ENCODE data around the gene AFM. TPM values are rescaled to one million over a fixed set of nuclear protein-coding genes. Genes with fewer than 3 reads are reported as not detected.

Gene AFM
- total and polyA plus RNA-seq, 2 of the 8 experiments (the other 6 are each of a cell fraction or from before 2014, with no cell fraction given): not detected

DNA sequence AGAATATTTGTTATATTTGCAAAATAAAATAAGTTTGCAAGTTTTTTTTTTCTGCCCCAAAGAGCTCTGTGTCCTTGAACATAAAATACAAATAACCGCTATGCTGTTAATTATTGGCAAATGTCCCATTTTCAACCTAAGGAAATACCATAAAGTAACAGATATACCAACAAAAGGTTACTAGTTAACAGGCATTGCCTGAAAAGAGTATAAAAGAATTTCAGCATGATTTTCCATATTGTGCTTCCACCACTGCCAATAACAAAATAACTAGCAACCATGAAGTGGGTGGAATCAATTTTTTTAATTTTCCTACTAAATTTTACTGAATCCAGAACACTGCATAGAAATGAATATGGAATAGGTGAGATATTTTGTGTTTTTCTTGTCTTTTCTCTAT is 45.6 kb upstream of the AFM start, which contains the start of gene AFP:
Gene AFP (plus strand): TSS at position 238 of the 400 bp plus-strand sequence. CDS start 42 bp downstream, at position 280.
- no peaks in the 10 kb centered on the region for H3K79me2 ChIP-seq (ENCODE audit: control insufficient read depth in 1 of 2, insufficient read depth in 2 of 2, low read length in 2 of 2)
- no peak within 1 kb of the TSS for H2BK5ac ChIP-seq (ENCODE audit: low read depth, low read length)
- H3K9ac ChIP-seq (replicated peaks in 1 of 4; ENCODE audit: extremely low read depth in 1 of 4, low read depth in 3 of 4, low read length in 3 of 4): no peak within 1 kb of the TSS
- H3K4me3 ChIP-seq (ENCODE audit: extremely low read depth in 1 of 4, insufficient read depth in 2 of 4, low read depth in 3 of 4, low read length in 4 of 4): no peak within 1 kb of the TSS
- H3K9me3 ChIP-seq (ENCODE audit: insufficient read depth in 2 of 2, low read depth in 1 of 2, low read length in 1 of 2): no peaks in the 10 kb centered on the region
- no peak within 1 kb of the TSS for H4K5ac ChIP-seq (ENCODE audit: insufficient read length, low read depth, low read length)
- H2BK20ac ChIP-seq (ENCODE audit: low read length): no peak within 1 kb of the TSS
- no peak for DNase-seq (ENCODE audit: low read depth in 1 of 2, low spot score in 2 of 2)
- H3K23me2 ChIP-seq (ENCODE audit: low read depth, low read length): no peaks in the 10 kb centered on the region
- ChIA-PET POLR2A (ENCODE audit: partially characterized antibody) (no interaction called here), CTCF (ENCODE audit: partially characterized antibody) (interaction anchor here (0.8 to 6.9 kb wide), 7 partner anchors 10 to 218 kb away, joined by 3 to 83 read pairs (median 5); no protein-coding TSS in a partner anchor)
- H2BK12ac ChIP-seq (ENCODE audit: low read depth, low read length): no peak within 1 kb of the TSS
- H4K91ac ChIP-seq (replicated peaks; ENCODE audit: insufficient read length, low read length): no peak within 1 kb of the TSS
- H3K14ac ChIP-seq (ENCODE audit: insufficient read length): no peak within 1 kb of the TSS
- H3K56ac ChIP-seq (replicated peaks; ENCODE audit: insufficient read length, low read depth, low read length): no peak within 1 kb of the TSS
- no peaks in the 10 kb centered on the region for H3K27me3 ChIP-seq (replicated peaks in 1 of 4; ENCODE audit: control insufficient read depth in 3 of 4, extremely low read depth in 1 of 4, insufficient read depth in 3 of 4, low read length in 3 of 4)
- no peak within 1 kb of the TSS for H3K27ac ChIP-seq (ENCODE audit: low read depth, low read length)
- H4K20me1 ChIP-seq (replicated peaks in 1 of 2; ENCODE audit: control insufficient read depth in 1 of 2, insufficient read depth in 2 of 2, low read length in 2 of 2): no peaks in the 10 kb centered on the region
- no peak within 1 kb of the TSS for H2BK15ac ChIP-seq (ENCODE audit: low read length)
- no peak within 1 kb of the TSS for H3K18ac ChIP-seq (ENCODE audit: extremely low read depth, low read length)
- H2AK5ac ChIP-seq (ENCODE audit: low read depth, low read length): no peak within 1 kb of the TSS
- no peak within 1 kb of the TSS for H3K23ac ChIP-seq (ENCODE audit: insufficient read length)
- no peaks in the 10 kb centered on the region for H3K36me3 ChIP-seq (ENCODE audit: control insufficient read depth in 2 of 4, insufficient read depth in 4 of 4, low read length in 3 of 4)
- no peaks in the 10 kb centered on the region for H3K4me1 ChIP-seq (replicated peaks in 1 of 4; ENCODE audit: control insufficient read depth in 3 of 4, insufficient read depth in 4 of 4, low read length in 3 of 4)
- H2AFZ ChIP-seq (ENCODE audit: low read length): no peak within 1 kb of the TSS
- H3K4ac ChIP-seq (replicated peaks; ENCODE audit: insufficient read length, low read depth, low read length): no peak within 1 kb of the TSS
- H3K4me2 ChIP-seq (ENCODE audit: insufficient read depth in 1 of 2, low read depth in 2 of 2, low read length in 2 of 2): no peak within 1 kb of the TSS
- FAIRE-seq: no peak
- 100% methylated on average over 1 of the region's 1 CpG; no CpG with 5 or more reads in 1 of the 2 experiments for WGBS, 2 experiments (ENCODE audit: extremely low coverage in 1 of 2, insufficient coverage in 1 of 2, insufficient read length in 1 of 2, insufficient replicate concordance in 2 of 2, low coverage in 1 of 2, low lambda C conversion rate in 2 of 2, missing lambda C conversion rate in 1 of 2)
- no peak within 1 kb of the TSS for H4K8ac ChIP-seq (ENCODE audit: extremely low read depth, insufficient read depth, low read length)
- H3K79me1 ChIP-seq (ENCODE audit: low read depth, low read length): no peaks in the 10 kb centered on the region
- no peak within 1 kb of the TSS for H2BK120ac ChIP-seq (replicated peaks; ENCODE audit: low read depth, low read length)
- TF ChIP-seq SIX5 (IDR thresholded peaks at IDR 0.05; ENCODE audit: low read depth, low read length) (no peak), SAP30 (IDR thresholded peaks at IDR 0.05; ENCODE audit: insufficient read depth, insufficient replicate concordance, low read length) (no peak), HDAC2 (IDR thresholded peaks at IDR 0.05; ENCODE audit: borderline replicate concordance in 1 of 2, low read depth in 2 of 2, low read length in 2 of 2) (no peak), GABPA (IDR thresholded peaks at IDR 0.05; ENCODE audit: borderline replicate concordance, insufficient read depth, low read length) (no peak), YY1 (IDR thresholded peaks at IDR 0.05; ENCODE audit: low read depth, low read length) (no peak), CHD2 (IDR thresholded peaks at IDR 0.05; ENCODE audit: low read length) (no peak), TBP (IDR thresholded peaks at IDR 0.05; ENCODE audit: low read depth, low read length) (no peak), POLR2AphosphoS5 (IDR thresholded peaks at IDR 0.05; ENCODE audit: low read depth, low read length) (no peak), JUND (IDR thresholded peaks at IDR 0.05; ENCODE audit: low read length) (no peak), FOSL1 (IDR thresholded peaks at IDR 0.05; ENCODE audit: insufficient read depth, low read depth, low read length) (no peak), KDM1A (IDR thresholded peaks at IDR 0.05; ENCODE audit: borderline replicate concordance, low read length) (no peak), CBX5 (IDR thresholded peaks at IDR 0.05; ENCODE audit: low read depth, low read length) (no peak)
- TF ChIP-seq, protein P1, sequence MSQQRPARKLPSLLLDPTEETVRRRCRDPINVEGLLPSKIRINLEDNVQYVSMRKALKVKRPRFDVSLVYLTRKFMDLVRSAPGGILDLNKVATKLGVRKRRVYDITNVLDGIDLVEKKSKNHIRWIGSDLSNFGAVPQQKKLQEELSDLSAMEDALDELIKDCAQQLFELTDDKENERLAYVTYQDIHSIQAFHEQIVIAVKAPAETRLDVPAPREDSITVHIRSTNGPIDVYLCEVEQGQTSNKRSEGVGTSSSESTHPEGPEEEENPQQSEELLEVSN (IDR thresholded peaks at IDR 0.05): no peak
- TF ChIP-seq, protein P2, sequence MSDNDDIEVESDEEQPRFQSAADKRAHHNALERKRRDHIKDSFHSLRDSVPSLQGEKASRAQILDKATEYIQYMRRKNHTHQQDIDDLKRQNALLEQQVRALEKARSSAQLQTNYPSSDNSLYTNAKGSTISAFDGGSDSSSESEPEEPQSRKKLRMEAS (IDR thresholded peaks at IDR 0.05): no peak
